BE2C (cell line): Measurements from ENCODE around the gene IGF2BP1.

Experiments
- DNase-seq: peaks from one replicate; pipeline ENCODE4 v3.0.0-alpha.2; 2020
- H3K27me3 ChIP-seq: fragments of 250-450 bp; sonication (Bioruptor Pico); 2 replicates; pipeline ENCODE4 v1.5.1; 2020; ENCODE audit warnings: mild to moderate bottlenecking
- H3K36me3 ChIP-seq: fragments of 250-450 bp; sonication (Bioruptor Pico); 2 replicates; pipeline ENCODE4 v1.5.1; 2020; ENCODE audit warnings: mild to moderate bottlenecking
- H3K4me1 ChIP-seq: fragments of 250-450 bp; sonication (Bioruptor Pico); 2 replicates; pipeline ENCODE4 v1.5.1; 2020
- H3K4me3 ChIP-seq: 2 replicates; pipeline ENCODE4 v1.5.1; 2011; ENCODE audit warnings: low read depth, low read length
- H3K9me3 ChIP-seq: fragments of 250-450 bp; sonication (Bioruptor Pico); 2 replicates; pipeline ENCODE4 v1.5.1; 2020
- CTCF ChIP-seq: IDR thresholded peaks from 2 replicates; pipeline ENCODE4 v1.5.1; 2012; ENCODE audit warnings: mild to moderate bottlenecking, low read depth, low read length

The IGF2BP1 gene

GRCh38 chr17:48961516-48962233, 35.5 kb upstream of the IGF2BP1 start:
- Histone ChIP-seq H3K4me3 (no peak overlapping the region), H3K4me1 (no peaks in the 10 kb centered on the region), H3K36me3 (no peaks in the 10 kb centered on the region), H3K27me3 (peaks cover 17% of the 10 kb centered on the region), H3K9me3 (no peaks in the 10 kb centered on the region)
- DNase-seq, result no peak
- no peak for TF ChIP-seq CTCF

- H3K9me3 ChIP-seq, result no peaks in the 10 kb centered on the region
- no peaks in the 10 kb centered on the region for H3K36me3 ChIP-seq
- H3K27me3 ChIP-seq, result peaks cover 4% of the 10 kb centered on the region; the same call in 1 of the 2 replicates
- peaks cover 13% of the 10 kb centered on the region for H3K4me1 ChIP-seq
- DNase-seq, result peak; percentile 60
- TF ChIP-seq CTCF, result no peak
- no peak overlapping the region for H3K4me3 ChIP-seq
Observed at GRCh38 chr17:48970224-48970623, 27.0 kb upstream of the IGF2BP1 start.

GRCh38 chr17:48970865-48971687, 26.1 kb upstream of the IGF2BP1 start:
- Histone ChIP-seq H3K9me3 (no peaks in the 10 kb centered on the region), H3K36me3 (no peaks in the 10 kb centered on the region), H3K4me1 (peaks cover 13% of the 10 kb centered on the region), H3K27me3 (no peaks in the 10 kb centered on the region; the same call in 1 of the 2 replicates), H3K4me3 (no peak overlapping the region)
- TF ChIP-seq CTCF, result no peak
- no peak for DNase-seq

- TF ChIP-seq CTCF, result no peak
- no peak for DNase-seq
- H3K9me3 ChIP-seq, result no peaks in the 10 kb centered on the region
Observed at GRCh38 chr17:48972749-48973097, 24.5 kb upstream of the IGF2BP1 start.

GRCh38 chr17:48973806-48974205, 23.4 kb upstream of the IGF2BP1 start:
- peaks cover 20% of the 10 kb centered on the region for H3K27me3 ChIP-seq
- peaks cover 13% of the 10 kb centered on the region for H3K4me1 ChIP-seq
- H3K9me3 ChIP-seq, result no peaks in the 10 kb centered on the region
- no peak overlapping the region for H3K4me3 ChIP-seq
- DNase-seq, result no peak
- H3K36me3 ChIP-seq, result no peaks in the 10 kb centered on the region
- TF ChIP-seq CTCF, result no peak

More at GRCh38 chr17:48972749-48973097, 24.5 kb upstream of the IGF2BP1 start:
- Histone ChIP-seq H3K36me3 (no peaks in the 10 kb centered on the region), H3K4me3 (no peak overlapping the region), H3K27me3 (peaks cover 12% of the 10 kb centered on the region), H3K4me1 (peaks cover 13% of the 10 kb centered on the region)
